ENCODE measurements around the gene GTF3C2.
A peak's percentile ranks its signal among the peaks of the same experiment; 100 is the strongest.

The GTF3C2 gene

GRCh38 chr2:27323596-27324285, 32.8 kb downstream of the GTF3C2 start:
- H3K27me3 ChIP-seq (ENCODE audit: insufficient read depth, low read length, poor library complexity, severe bottlenecking), result no peaks in the 10 kb centered on the region
- H3K9me3 ChIP-seq (ENCODE audit: insufficient read depth, low read depth, low read length), result no peaks in the 10 kb centered on the region
- H3K36me3 ChIP-seq (ENCODE audit: insufficient read depth, low read length), result peaks cover 28% of the 10 kb centered on the region; the same call in 1 of the 2 replicates
- peak overlapping the region; percentile 96 for H3K4me3 ChIP-seq (ENCODE audit: low read length, poor library complexity, severe bottlenecking)
- H3F3A ChIP-seq (ENCODE audit: low read depth), result peaks cover 4% of the 10 kb centered on the region; the same call in 1 of the 2 replicates
- TF ChIP-seq EZH2phosphoT487 (IDR thresholded peaks at IDR 0.05; ENCODE audit: borderline replicate concordance) (no peak), CTCF (conservative IDR thresholded peaks at IDR 0.05; ENCODE audit: low read length) (no peak)
- peak overlapping the region; percentile 94 for H3K9ac ChIP-seq (ENCODE audit: low read depth, low read length, poor library complexity, severe bottlenecking)
- H3K9me2 ChIP-seq (replicated peaks; ENCODE audit: low read depth, low read length), result no peaks in the 10 kb centered on the region
- H2AFZ ChIP-seq (ENCODE audit: low read length), result peak overlapping the region; percentile 89; the same call in 1 of the 2 replicates
- peaks cover 15% of the 10 kb centered on the region for H3K4me1 ChIP-seq (ENCODE audit: insufficient read depth, low read length, poor library complexity, severe bottlenecking)
- peaks cover 20% of the 10 kb centered on the region for H3K79me2 ChIP-seq (ENCODE audit: insufficient read depth, low read length)
- peak overlapping the region; percentile 88 for H3K4me2 ChIP-seq (ENCODE audit: low read depth, low read length, poor library complexity, severe bottlenecking)
- H4K20me1 ChIP-seq (ENCODE audit: insufficient read depth, low read length, poor library complexity, severe bottlenecking), result no peaks in the 10 kb centered on the region

- peaks cover 20% of the 10 kb centered on the region for H3K79me2 ChIP-seq (ENCODE audit: insufficient read depth, low read length)
- H2AFZ ChIP-seq (ENCODE audit: low read length), result peak within 1 kb of the TSS; percentile 89
- TF ChIP-seq EZH2phosphoT487 (IDR thresholded peaks at IDR 0.05; ENCODE audit: borderline replicate concordance) (no peak), CTCF (conservative IDR thresholded peaks at IDR 0.05; ENCODE audit: low read length) (no peak)
These were observed 33.6 kb downstream of the GTF3C2 start, which contains the start of gene MPV17 for GRCh38 chr2:27322766-27323595. MPV17 (minus strand) TSS chr2:27323097; CDS start chr2:27322517, 580 bp downstream.

GRCh38 chr2:27322301-27322765, 34.2 kb downstream of the GTF3C2 start:
- peak overlapping the region; percentile 88 for H3K4me2 ChIP-seq (ENCODE audit: low read depth, low read length, poor library complexity, severe bottlenecking)
- H3K79me2 ChIP-seq (ENCODE audit: insufficient read depth, low read length), result peaks cover 20% of the 10 kb centered on the region
- TF ChIP-seq CTCF (conservative IDR thresholded peaks at IDR 0.05; ENCODE audit: low read length) (no peak), EZH2phosphoT487 (IDR thresholded peaks at IDR 0.05; ENCODE audit: borderline replicate concordance) (no peak)
- H4K20me1 ChIP-seq (ENCODE audit: insufficient read depth, low read length, poor library complexity, severe bottlenecking), result no peaks in the 10 kb centered on the region
- H3K9me2 ChIP-seq (replicated peaks; ENCODE audit: low read depth, low read length), result no peaks in the 10 kb centered on the region
- H3K36me3 ChIP-seq (ENCODE audit: insufficient read depth, low read length), result peaks cover 16% of the 10 kb centered on the region; the same call in 1 of the 2 replicates
- no peaks in the 10 kb centered on the region for H3K9me3 ChIP-seq (ENCODE audit: insufficient read depth, low read depth, low read length)
- peak overlapping the region; percentile 96 for H3K4me3 ChIP-seq (ENCODE audit: low read length, poor library complexity, severe bottlenecking)
- H3K27me3 ChIP-seq (ENCODE audit: insufficient read depth, low read length, poor library complexity, severe bottlenecking), result no peaks in the 10 kb centered on the region
- H2AFZ ChIP-seq (ENCODE audit: low read length), result peak overlapping the region; percentile 89; the same call in 1 of the 2 replicates
- H3K4me1 ChIP-seq (ENCODE audit: insufficient read depth, low read length, poor library complexity, severe bottlenecking), result peaks cover 15% of the 10 kb centered on the region
- peaks cover 4% of the 10 kb centered on the region; the same call in 1 of the 2 replicates for H3F3A ChIP-seq (ENCODE audit: low read depth)
- peak overlapping the region; percentile 94 for H3K9ac ChIP-seq (ENCODE audit: low read depth, low read length, poor library complexity, severe bottlenecking)

More at GRCh38 chr2:27322766-27323595, 33.6 kb downstream of the GTF3C2 start, which contains the start of gene MPV17:
- Histone ChIP-seq H3K4me2 (ENCODE audit: low read depth, low read length, poor library complexity, severe bottlenecking) (peak within 1 kb of the TSS; percentile 88), H3K4me3 (ENCODE audit: low read length, poor library complexity, severe bottlenecking) (peak within 1 kb of the TSS; percentile 96), H3K9ac (ENCODE audit: low read depth, low read length, poor library complexity, severe bottlenecking) (peak within 1 kb of the TSS; percentile 94), H4K20me1 (ENCODE audit: insufficient read depth, low read length, poor library complexity, severe bottlenecking) (no peaks in the 10 kb centered on the region), H3K36me3 (ENCODE audit: insufficient read depth, low read length) (peaks cover 20% of the 10 kb centered on the region; the same call in 1 of the 2 replicates), H3K9me2 (replicated peaks; ENCODE audit: low read depth, low read length) (no peaks in the 10 kb centered on the region), H3K27me3 (ENCODE audit: insufficient read depth, low read length, poor library complexity, severe bottlenecking) (no peaks in the 10 kb centered on the region), H3K9me3 (ENCODE audit: insufficient read depth, low read depth, low read length) (no peaks in the 10 kb centered on the region), H3F3A (ENCODE audit: low read depth) (peaks cover 4% of the 10 kb centered on the region; the same call in 1 of the 2 replicates), H3K4me1 (ENCODE audit: insufficient read depth, low read length, poor library complexity, severe bottlenecking) (peaks cover 15% of the 10 kb centered on the region)

All from Loucy (cell line).